GOT3 (cell line): ENCODE measurements around the gene PRRT1.
A peak's percentile ranks its signal among the peaks of the same experiment; 100 is the strongest.

Experiments
- DNase-seq: peaks from one replicate; lab custom pipeline; 2025; ENCODE audit warnings: mixed read lengths; lab: John Stamatoyannopoulos, UW

PRRT1 gene

GRCh38 chr6:32175711-32176475 lies 24.2 kb upstream of the PRRT1 start, which contains the start of gene AGPAT1:
Gene AGPAT1 (minus strand): TSS chr6:32176084. CDS start chr6:32171496, 4,588 bp downstream.
- DNase-seq = peak; percentile 66

GRCh38 chr6:32175322-32175710 lies 23.6 kb upstream of the PRRT1 start:
- no peak for DNase-seq

GRCh38 chr6:32174416-32174815 lies 22.7 kb upstream of the PRRT1 start:
- DNase-seq = no peak

GRCh38 chr6:32173051-32173727 lies 21.4 kb upstream of the PRRT1 start:
- DNase-seq = no peak

DNA sequence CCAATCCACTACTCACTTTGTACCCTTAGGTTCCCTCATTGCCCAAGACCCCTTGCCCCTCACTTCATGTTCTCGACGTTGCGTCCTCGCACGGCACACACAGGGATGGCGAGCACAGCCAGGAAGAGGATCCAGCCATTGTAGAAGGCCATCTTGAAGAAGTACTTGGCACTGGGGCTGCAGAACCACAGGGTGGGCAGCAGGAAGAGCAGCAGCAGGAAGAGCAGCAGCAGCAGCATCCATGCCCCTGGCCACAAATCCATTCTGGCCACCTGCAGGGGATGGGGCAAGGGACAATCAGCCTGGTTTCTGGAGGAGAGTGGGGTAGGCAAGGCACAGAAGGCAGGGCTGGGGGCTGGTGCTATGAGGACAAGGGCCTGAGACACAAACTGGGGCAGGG lies 19.5 kb upstream of the PRRT1 start:
- no peak for DNase-seq

GRCh38 chr6:32170294-32170693 lies 18.6 kb upstream of the PRRT1 start:
- DNase-seq = no peak

GRCh38 chr6:32168807-32169591 lies 17.3 kb upstream of the PRRT1 start:
- no peak for DNase-seq

DNA sequence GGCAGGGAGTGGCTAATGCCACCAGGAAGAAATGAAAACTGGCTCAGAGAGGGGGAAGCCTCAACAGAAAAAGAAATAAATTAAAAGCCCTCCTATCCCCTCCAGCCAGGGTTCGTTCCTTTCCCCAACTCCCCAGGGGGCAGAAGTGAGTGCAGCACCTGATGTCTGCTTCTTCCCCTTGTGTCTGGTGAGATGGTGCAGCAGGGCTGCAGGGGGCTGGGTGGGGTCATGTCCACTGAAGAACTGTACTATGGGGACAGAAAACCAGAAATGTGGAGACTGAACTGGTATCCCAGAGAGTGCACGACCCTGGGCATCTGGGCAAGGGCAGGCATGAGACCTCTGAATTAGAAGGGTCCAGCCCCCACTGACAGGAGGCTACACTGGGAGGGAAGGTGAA lies 16.6 kb upstream of the PRRT1 start:
- no peak for DNase-seq

GRCh38 chr6:32167761-32168262 lies 16.1 kb upstream of the PRRT1 start:
- no peak for DNase-seq

DNA sequence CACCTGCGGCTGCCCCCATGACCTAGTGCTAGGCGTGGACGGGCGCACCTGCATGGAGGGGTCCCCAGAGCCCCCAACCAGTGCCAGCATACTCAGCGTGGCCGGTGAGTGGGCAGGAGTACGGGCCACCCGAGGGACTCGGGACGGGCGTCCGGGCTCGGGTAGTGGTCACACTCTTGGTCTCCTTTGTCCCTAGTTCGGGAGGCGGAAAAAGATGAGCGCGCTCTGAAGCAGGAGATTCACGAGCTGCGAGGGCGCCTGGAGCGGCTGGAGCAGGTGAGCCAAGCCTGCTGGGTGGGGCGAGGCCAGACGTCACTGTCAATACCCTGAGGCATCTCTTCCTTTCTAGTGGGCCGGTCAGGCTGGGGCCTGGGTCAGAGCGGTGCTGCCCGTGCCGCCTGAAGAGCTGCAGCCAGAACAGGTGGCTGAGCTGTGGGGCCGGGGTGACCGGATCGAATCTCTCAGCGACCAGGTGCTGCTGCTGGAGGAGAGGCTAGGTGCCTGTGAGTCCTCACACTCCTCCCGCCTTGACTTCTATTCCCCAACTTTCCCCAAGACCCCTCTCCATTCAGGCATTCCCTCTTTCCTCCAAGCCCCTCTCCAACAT lies 15.5 kb upstream of the PRRT1 start:
- DNase-seq = no peak

DNA sequence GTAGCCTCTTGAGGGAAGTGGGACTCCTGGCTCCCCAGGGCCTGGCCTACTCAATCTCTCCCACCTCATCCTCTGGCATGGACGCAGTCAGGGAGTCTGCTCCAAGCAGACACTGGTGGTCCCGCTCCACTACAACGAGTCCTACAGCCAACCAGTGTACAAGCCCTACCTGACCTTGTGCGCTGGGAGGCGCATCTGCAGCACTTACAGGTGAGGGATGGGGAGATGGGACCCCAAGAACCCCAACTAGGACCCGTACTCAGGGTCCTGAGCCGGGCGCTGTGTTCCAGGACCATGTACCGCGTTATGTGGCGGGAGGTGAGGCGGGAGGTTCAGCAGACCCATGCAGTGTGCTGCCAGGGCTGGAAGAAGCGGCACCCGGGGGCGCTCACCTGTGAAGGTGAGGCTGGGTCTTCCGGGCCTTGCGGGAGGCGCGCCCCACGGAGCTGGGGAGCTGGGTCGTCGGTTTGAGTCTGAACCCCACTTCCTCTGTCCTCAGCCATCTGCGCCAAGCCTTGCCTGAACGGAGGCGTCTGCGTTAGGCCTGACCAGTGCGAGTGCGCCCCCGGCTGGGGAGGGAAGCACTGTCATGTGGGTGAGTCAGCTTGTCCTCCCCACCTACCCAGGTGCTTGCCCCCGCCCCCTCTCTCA lies 14.8 kb upstream of the PRRT1 start:
- DNase-seq = no peak

DNA sequence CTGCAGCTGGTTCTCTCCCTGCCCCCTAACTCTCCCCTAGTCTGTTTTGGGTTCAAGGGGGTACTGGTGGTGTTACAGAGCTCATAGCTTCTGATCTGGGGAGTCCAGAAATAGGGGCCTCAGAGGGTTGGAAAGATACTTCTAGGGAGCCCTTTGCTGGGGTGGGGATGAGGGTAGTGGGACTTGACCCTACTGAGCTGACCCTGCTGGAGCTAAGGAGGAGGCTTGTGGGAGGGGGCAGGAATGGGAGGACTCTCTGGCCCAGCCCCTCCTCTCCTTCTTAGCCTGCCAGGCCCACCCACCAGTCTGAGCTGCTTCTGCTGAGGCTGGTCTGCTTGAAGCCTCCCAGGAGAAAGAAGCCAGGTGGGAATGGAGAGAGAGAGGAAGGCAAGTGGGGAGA lies 12.6 kb upstream of the PRRT1 start, which contains the start of gene EGFL8:
EGFL8 (plus strand) TSS at position 301 of the 400 bp plus-strand sequence. CDS start 1,571 bp downstream, outside the sequence.
- DNase-seq = no peak

DNA sequence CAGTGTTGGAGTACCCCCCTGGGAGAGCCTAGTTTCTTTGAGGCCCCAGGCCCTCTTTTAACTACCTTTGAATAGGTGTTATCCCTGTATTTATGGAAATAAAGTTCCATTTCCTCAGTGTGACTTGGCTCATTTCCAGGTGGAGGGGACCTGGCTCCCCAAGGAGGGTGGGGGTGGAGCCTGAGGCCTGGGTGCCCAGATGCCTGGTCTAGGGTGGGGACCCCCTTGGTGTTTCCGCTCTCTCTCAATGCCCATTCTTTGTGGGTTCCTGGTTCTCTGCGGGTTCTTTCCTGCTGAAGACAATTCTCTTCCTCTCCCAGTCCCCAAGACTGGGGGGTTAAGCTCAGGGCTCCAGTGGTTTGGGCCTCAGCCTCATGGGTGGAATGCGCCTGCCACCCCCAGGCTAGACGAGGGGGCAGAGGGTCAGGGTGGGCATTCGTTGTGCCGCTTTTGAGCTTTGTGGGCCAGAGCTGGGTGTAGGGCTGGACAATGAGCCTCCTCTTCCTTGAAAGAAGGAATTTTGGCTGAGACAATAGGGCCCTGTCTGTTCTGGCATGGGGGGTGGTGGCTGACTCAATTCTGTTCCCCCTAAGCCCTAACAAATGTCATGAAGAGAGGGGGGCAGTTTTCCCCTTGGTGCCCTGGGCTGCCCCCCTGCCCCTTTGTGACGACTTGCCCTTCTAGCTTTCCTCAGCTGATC lies 12.0 kb upstream of the PRRT1 start:
- no peak for DNase-seq

- DNase-seq = no peak
These were observed 6.3 kb upstream of the PRRT1 start for GRCh38 chr6:32158052-32158451.

DNA sequence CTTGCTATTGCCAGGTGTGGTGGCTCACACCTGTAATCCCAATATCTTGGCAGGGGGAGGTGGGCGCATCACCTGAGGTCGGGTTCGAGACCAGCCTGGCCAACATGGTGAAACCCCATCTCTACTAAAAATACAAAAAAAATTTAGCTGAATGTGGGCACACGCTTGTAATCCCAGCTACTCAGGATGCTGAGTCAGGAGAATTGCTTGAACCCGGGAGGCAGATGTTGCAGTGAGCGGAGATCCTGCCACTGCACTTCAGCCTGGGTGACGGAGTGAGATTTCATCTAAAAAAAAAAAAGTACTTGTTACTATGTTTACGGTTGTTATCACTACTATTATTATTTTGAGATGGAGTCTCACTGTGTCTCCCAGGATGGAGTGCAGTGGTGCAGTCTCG lies 5.2 kb upstream of the PRRT1 start:
- no peak for DNase-seq

GRCh38 chr6:32154514-32155161 lies 2.9 kb upstream of the PRRT1 start:
- DNase-seq = peak; percentile 26

DNA sequence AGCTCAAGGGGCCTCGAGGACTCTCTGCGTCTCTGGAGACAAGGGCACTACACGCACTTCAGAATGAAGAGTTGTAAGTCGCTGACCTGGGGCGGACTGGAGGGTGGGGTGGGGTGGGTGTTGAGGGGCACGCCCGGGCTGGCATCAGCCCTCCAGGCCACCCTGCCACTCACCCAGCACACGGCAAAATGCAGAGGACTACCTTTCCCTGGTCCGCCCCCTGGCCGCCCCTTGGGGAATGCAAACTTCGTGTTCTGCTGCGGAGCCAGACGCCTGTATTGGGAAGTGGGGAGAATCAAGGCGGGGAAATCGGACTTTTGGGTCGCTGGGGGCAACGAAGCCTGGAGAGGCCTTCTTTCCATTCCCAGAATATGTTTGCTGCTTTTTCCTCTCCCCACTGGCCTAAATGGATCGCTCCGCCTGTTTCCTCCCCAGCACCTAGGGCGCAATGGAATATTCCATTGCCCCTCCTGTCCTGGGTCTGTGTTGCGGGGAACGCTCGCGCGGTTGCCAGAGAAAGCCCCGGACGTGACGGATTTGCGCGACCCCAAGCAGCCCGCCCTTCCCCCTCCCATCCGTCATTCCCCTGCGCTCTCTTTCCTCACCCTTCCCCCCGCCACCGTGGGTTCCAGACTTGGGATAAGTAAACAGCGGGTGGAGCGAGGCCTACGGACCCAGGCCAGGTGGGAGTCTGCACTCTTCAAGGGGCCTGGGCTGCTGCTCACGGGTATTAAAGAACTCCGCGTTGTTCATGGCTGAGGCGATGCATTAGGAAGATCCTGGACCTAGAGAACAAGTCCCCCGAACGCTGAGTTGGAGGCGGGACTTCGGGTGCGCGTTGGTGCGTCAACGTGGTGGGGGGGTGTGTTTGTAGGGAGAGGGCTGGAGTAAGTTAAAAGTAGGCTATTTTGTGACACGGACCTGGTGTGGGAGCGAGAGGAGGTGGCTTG lies 2.1 kb upstream of the PRRT1 start, which contains the start of gene PPT2:
PPT2 (plus strand) TSS at position 578 of the 950 bp plus-strand sequence. CDS start 454 bp downstream, outside the sequence.
- DNase-seq = peak; percentile 49

GRCh38 chr6:32152769-32153563 lies 1.2 kb upstream of the PRRT1 start:
- no peak for DNase-seq
